KOPT-K1 (cell line): Measurements from ENCODE around the gene RXYLT1.
"Not testable (repeated sequence)": the region's sequence is repeated elsewhere in the genome, so short reads cannot be mapped to it uniquely, and the experiment has no call there.

Source experiments
- H3K27ac ChIP-seq: fragments of 200-600 bp; sonication (generic); 2 replicates; pipeline ENCODE4 v1.5.1; 2016; ENCODE audit warnings: antibody characterized with exemption, mild to moderate bottlenecking, low read depth, low read length; ENCODE audit not compliant: poor library complexity, severe bottlenecking
- H3K36me3 ChIP-seq: fragments of 200-600 bp; sonication (generic); 2 replicates; pipeline ENCODE4 v1.5.1; 2017; ENCODE audit warnings: antibody characterized with exemption, mild to moderate bottlenecking, low read length, moderate library complexity; ENCODE audit not compliant: insufficient read depth
- H3K9me3 ChIP-seq: fragments of 200-600 bp; sonication (generic); 2 replicates; pipeline ENCODE4 v1.5.1; 2017; ENCODE audit warnings: antibody characterized with exemption, low read length, mild to moderate bottlenecking; ENCODE audit not compliant: insufficient read depth, poor library complexity, severe bottlenecking

The RXYLT1 gene

GRCh38 chr12:63815482-63815852 is 35.8 kb downstream of the RXYLT1 start:
- Histone ChIP-seq H3K27ac (no peak overlapping the region), H3K9me3 (peaks cover 11% of the 10 kb centered on the region), H3K36me3 (no peaks in the 10 kb centered on the region)

DNA sequence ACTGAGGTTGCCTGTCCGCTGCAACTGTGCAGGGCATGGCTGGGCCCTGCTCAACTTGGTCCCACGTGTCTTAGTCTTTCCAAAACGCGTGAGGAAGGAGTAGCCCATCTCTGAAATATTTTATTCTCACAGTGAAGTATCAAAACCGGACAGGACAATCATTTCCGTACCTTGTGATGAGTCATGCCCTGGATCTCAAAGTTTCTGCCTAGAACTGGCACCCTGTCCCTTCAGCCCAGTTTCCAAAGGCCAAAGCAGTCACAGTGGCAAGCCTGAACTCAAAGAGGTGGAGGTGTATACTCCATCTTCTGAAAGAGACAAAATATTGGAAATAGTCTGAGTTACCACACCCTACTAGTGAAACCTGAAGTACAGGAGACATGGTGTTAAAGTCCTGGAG is 36.3 kb downstream of the RXYLT1 start:
- Histone ChIP-seq H3K9me3 (peaks cover 11% of the 10 kb centered on the region), H3K36me3 (no peaks in the 10 kb centered on the region)

GRCh38 chr12:63820427-63820826 is 40.7 kb downstream of the RXYLT1 start:
- no peak overlapping the region for H3K27ac ChIP-seq
- no peaks in the 10 kb centered on the region for H3K36me3 ChIP-seq
- H3K9me3 ChIP-seq, result peaks cover 11% of the 10 kb centered on the region

More for the DNA sequence above, 36.3 kb downstream of the RXYLT1 start:
- no peak overlapping the region for H3K27ac ChIP-seq

DNA sequence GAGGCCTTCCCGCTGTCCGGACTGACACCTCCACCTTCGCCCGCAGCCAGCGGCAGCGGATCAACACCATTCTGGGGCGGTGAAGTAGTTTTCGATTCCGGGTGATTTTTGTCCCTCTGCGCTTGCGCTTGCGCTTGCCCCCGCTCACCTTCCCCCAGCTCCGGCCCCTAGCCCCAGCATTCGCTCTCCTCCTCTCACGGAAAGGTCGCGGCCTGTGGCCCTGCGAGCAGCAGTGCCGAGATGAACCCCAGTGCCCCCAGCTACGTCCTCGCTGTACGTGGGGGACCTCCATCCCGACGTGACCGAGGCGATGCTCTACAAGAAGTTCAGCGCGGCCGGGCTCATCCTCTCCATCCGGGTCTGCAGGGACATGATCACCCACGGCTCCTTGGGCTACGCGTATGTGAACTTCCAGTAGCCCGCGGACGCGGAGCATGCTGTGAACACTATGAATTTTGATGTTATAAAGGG is 42.1 kb downstream of the RXYLT1 start:
- Histone ChIP-seq H3K27ac (no peak overlapping the region), H3K36me3 (no peaks in the 10 kb centered on the region)

DNA sequence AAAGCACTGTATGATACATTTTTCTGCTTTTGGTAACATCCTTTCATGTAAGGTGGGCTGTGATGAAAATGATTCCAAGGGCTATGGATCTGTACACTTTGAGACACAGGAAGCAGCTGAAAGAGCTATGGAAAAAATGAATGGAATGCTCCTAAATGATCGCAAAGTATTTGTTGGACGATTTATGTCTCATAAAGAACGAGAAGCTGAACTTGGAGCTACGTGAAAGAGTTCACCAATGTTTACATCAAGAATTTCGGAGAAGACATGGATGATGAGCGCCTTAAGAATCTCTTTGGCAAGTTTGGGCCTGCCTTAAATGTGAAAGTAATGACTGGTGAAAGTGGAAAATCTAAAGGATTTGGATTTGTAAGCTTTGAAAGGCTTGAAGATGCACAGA is 42.6 kb downstream of the RXYLT1 start:
- H3K27ac ChIP-seq, result no peak overlapping the region
- no peaks in the 10 kb centered on the region for H3K36me3 ChIP-seq
- H3K9me3 ChIP-seq, result peaks cover 11% of the 10 kb centered on the region

More for the DNA sequence above, 42.1 kb downstream of the RXYLT1 start:
- H3K9me3 ChIP-seq, result peaks cover 11% of the 10 kb centered on the region

GRCh38 chr12:63823040-63823439 is 43.3 kb downstream of the RXYLT1 start:
- Histone ChIP-seq H3K9me3 (peaks cover 10% of the 10 kb centered on the region), H3K27ac (no peak overlapping the region), H3K36me3 (no peaks in the 10 kb centered on the region)

DNA sequence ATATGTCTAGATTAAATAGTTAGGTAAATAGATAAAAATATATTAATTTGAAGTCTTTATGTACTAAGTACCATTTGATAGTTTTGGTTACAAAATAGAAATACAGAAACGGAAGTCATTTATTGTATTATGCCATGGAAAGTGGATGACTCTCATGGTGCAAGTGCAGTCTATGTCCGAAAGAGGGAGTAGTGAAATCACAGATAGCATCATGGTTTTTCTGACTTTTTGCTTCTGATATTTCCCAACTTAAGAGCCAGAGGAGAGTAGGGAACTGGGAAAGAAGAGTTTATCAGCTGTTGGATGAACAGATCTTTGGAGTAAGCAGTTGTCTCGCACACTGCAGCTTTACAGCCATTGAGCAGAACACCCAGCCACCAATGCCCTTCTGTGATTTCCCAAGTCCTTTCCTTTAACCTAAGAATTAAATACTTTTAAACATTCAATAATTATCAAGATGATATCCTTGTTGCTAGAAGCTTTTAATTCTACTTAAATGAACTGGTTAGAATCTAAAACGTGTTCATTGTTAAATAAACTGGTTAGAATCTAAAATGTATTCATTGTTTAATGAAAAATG is 46.4 kb downstream of the RXYLT1 start:
- Histone ChIP-seq H3K36me3 (no peaks in the 10 kb centered on the region), H3K27ac (no peak overlapping the region), H3K9me3 (peaks cover 12% of the 10 kb centered on the region)

DNA sequence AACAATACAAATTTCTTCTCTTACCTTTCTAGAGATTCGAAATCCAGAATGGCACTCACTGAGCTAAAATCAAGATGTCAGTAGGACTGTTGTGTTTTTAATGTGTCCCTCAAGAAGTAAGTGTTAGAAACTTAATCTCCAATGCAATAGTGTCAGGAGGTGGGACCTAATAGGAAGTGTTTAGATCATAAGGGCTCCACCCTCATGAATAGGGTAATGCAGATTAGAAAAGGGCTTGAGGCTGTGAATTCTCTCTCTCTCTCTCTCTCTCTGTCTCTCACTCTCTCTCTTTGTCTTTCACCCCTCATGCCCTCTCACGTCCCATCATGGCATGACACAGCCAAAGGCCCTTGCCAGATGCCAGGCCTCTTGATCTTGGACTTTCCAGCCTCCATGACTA is 49.2 kb downstream of the RXYLT1 start:
- Histone ChIP-seq H3K9me3 (peaks cover 12% of the 10 kb centered on the region), H3K36me3 (no peaks in the 10 kb centered on the region), H3K27ac (no peak overlapping the region)

GRCh38 chr12:63836046-63836445 is 56.3 kb downstream of the RXYLT1 start:
- no peak overlapping the region for H3K27ac ChIP-seq
- H3K36me3 ChIP-seq, result no peaks in the 10 kb centered on the region

DNA sequence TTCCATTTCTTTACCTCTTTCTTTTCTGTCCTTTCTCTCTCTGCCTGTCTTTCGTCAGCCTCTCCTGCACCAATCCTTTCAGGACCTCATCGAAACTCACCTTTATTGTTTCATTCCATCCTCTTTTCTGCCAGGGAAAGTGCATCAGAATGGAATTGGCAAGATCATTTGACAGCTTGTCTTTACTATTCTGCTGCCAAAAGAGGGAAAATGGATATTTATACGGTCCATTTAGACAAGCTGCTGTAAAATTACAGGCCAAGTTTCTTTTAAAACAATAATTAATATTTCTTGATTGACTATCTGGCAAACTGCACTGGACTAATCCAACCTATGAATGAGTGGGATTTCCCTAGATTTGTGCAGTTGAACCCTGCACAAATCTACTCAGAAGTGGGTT is 57.2 kb downstream of the RXYLT1 start:
- Histone ChIP-seq H3K36me3 (no peaks in the 10 kb centered on the region), H3K9me3 (no peaks in the 10 kb centered on the region), H3K27ac (no peak overlapping the region)

More at GRCh38 chr12:63836046-63836445, 56.3 kb downstream of the RXYLT1 start:
- no peaks in the 10 kb centered on the region for H3K9me3 ChIP-seq

DNA sequence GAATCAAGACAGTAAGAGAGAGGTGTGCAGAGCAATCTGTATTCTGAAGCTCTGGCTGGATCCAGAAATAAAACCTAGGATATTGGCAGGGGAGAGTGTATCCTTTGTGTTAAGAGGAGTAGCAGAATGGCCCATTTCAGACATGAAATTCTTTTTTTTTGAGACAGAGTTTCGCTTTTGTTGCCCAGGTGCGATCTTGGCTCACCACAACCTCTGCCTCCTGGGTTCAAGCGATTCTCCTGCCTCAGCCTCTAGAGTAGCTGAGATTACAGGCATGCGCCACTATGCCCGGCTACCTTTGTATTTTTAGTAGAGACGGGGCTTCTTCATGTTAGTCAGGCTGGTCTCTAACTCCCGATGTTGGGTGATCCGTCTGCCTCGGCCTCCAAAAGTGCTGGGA is 58.7 kb downstream of the RXYLT1 start:
- H3K9me3 ChIP-seq, result no peaks in the 10 kb centered on the region
- H3K27ac ChIP-seq, result no peak overlapping the region
- no peaks in the 10 kb centered on the region for H3K36me3 ChIP-seq

DNA sequence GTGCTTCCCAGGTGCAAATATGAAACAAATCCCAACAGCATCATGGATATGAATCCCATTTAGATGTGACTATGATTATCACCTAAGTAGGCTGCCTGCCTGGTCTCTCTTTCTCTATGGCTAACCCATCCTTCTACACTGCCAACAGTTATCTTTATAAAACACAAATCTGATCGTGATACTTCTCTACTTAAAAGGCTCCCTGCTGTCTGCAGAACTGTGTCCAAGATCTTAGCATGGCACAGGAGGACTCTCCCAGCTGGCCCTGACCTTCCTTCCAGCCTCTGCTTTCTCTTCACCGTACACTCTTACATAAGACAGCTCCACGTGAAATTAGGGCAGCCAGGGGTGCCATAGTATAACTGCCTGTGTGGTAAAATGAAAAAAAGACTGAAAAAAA is 61.3 kb downstream of the RXYLT1 start:
- Histone ChIP-seq H3K27ac (no peak overlapping the region), H3K9me3 (no peaks in the 10 kb centered on the region), H3K36me3 (no peaks in the 10 kb centered on the region)

- Histone ChIP-seq H3K9me3 (no peaks in the 10 kb centered on the region), H3K36me3 (no peaks in the 10 kb centered on the region), H3K27ac (no peak overlapping the region)
Observed at GRCh38 chr12:63841571-63841970, 61.9 kb downstream of the RXYLT1 start.

- not testable (repeated sequence) for H3K9me3 ChIP-seq, H3K27ac ChIP-seq, H3K36me3 ChIP-seq
Observed at GRCh38 chr12:63842750-63843149, 63.0 kb downstream of the RXYLT1 start.

- H3K36me3 ChIP-seq, result no peaks in the 10 kb centered on the region
- H3K9me3 ChIP-seq, result no peaks in the 10 kb centered on the region
- no peak overlapping the region for H3K27ac ChIP-seq
Observed at GRCh38 chr12:63843254-63843720, 63.6 kb downstream of the RXYLT1 start.

GRCh38 chr12:63843721-63844390 is 64.1 kb downstream of the RXYLT1 start:
- no peaks in the 10 kb centered on the region for H3K9me3 ChIP-seq
- H3K36me3 ChIP-seq, result no peaks in the 10 kb centered on the region
- no peak overlapping the region for H3K27ac ChIP-seq
